ENCODE measurements around the gene RENBP. TPM values are rescaled to one million over a fixed set of nuclear protein-coding genes. Genes with fewer than 3 reads are reported as not detected.

RENBP gene
- total and polyA plus RNA-seq, 7 donors: 0.97 to 4.4 (median 2.9) TPM

- peaks cover 32% of the 10 kb centered on the region for H3K4me1 ChIP-seq
- intact Hi-C loops (cut with DNase I): no loop called here
- no peak for TF ChIP-seq CTCF (IDR thresholded peaks at IDR 0.05)
Observed at GRCh38 chrX:153926858-153927671, 17.4 kb downstream of the RENBP start.

GRCh38 chrX:153926552-153926857 lies 17.9 kb downstream of the RENBP start:
- H3K4me3 ChIP-seq: peak overlapping the region; percentile 86
- no peak for TF ChIP-seq CTCF (IDR thresholded peaks at IDR 0.05)
- intact Hi-C loops (cut with DNase I): no loop called here
- ATAC-seq: no peak
- no peaks in the 10 kb centered on the region for H3K9me3 ChIP-seq
- peaks cover 36% of the 10 kb centered on the region for H3K4me1 ChIP-seq
- H3K27ac ChIP-seq: peak overlapping the region; percentile 94
- H3K36me3 ChIP-seq (ENCODE audit: insufficient read depth in 1 of 2, low read depth in 1 of 2): peaks cover 3 to 24% of the 10 kb centered on the region in 2 donors
- WGBS, 3 donors: 0 to 24% (median 9%) methylated on average over 1 to 4 of the region's 4 CpGs
- no peaks in the 10 kb centered on the region for H3K27me3 ChIP-seq (ENCODE audit: insufficient read depth in 3 of 3, low read length in 2 of 3)
- DNase-seq: no peak

More at GRCh38 chrX:153926858-153927671, 17.4 kb downstream of the RENBP start:
- ATAC-seq (peak in 2 of 4 donors; percentile 2 to 9), DNase-seq (peak; percentile 51 to 75)
- H3K9me3 ChIP-seq: no peaks in the 10 kb centered on the region
- peak overlapping the region; percentile 86 for H3K4me3 ChIP-seq
- peaks cover 3 to 30% of the 10 kb centered on the region in 2 donors for H3K36me3 ChIP-seq (ENCODE audit: insufficient read depth in 1 of 2, low read depth in 1 of 2)
- WGBS, 3 donors: 4 to 27% (median 6%) methylated on average over 23 to 31 of the region's 31 CpGs
- H3K27me3 ChIP-seq (ENCODE audit: insufficient read depth in 3 of 3, low read length in 2 of 3): no peaks in the 10 kb centered on the region
- peak overlapping the region; percentile 94 for H3K27ac ChIP-seq

GRCh38 chrX:153925739-153926551 lies 18.5 kb downstream of the RENBP start, which contains the start of gene ARHGAP4:
ARHGAP4 (minus strand) TSS chrX:153926264; CDS start chrX:153926202, 62 bp downstream.
- Histone ChIP-seq H3K9me3 (no peaks in the 10 kb centered on the region), H3K36me3 (ENCODE audit: insufficient read depth in 1 of 2, low read depth in 1 of 2) (peaks cover 3 to 19% of the 10 kb centered on the region in 2 donors), H3K27ac (peak within 1 kb of the TSS; percentile 94), H3K4me1 (peaks cover 39% of the 10 kb centered on the region), H3K4me3 (peak within 1 kb of the TSS; percentile 86), H3K27me3 (ENCODE audit: insufficient read depth in 3 of 3, low read length in 2 of 3) (no peaks in the 10 kb centered on the region)
- intact Hi-C loops (cut with DNase I): no loop called here
- no peak for TF ChIP-seq CTCF (IDR thresholded peaks at IDR 0.05)
- ATAC-seq (no peak), DNase-seq (no peak)
- 12 to 31% (median 29%) methylated on average over 13 to 47 of the region's 59 CpGs for WGBS, 3 donors

GRCh38 chrX:153925387-153925738 lies 19.1 kb downstream of the RENBP start:
- intact Hi-C loops (cut with DNase I): no loop called here

More at GRCh38 chrX:153925387-153925738, 19.1 kb downstream of the RENBP start:
- H3K27me3 ChIP-seq (ENCODE audit: insufficient read depth in 3 of 3, low read length in 2 of 3): peaks cover 0 to 3% (median 0%) of the 10 kb centered on the region in 3 donors
- H3K4me1 ChIP-seq: peaks cover 39% of the 10 kb centered on the region
- no peak for TF ChIP-seq CTCF (IDR thresholded peaks at IDR 0.05)
- no peak overlapping the region for H3K27ac ChIP-seq
- H3K36me3 ChIP-seq (ENCODE audit: insufficient read depth in 1 of 2, low read depth in 1 of 2): peaks cover 3 to 13% of the 10 kb centered on the region in 2 donors
- ATAC-seq (no peak), DNase-seq (no peak)
- 90 to 95% (median 91%) methylated on average over 4 of the region's 4 CpGs for WGBS, 3 donors
- peak overlapping the region; percentile 86 for H3K4me3 ChIP-seq
- no peaks in the 10 kb centered on the region for H3K9me3 ChIP-seq

Data from psoas muscle (tissue), 8 donors.